Measurements from ENCODE around the gene DENND1A. TPM values are rescaled to one million over a fixed set of nuclear protein-coding genes. Genes with fewer than 3 reads are reported as not detected.

DENND1A gene
- polyA plus RNA-seq, 2 of the 4 experiments (the other 2 are of a cell fraction) = 15.1 to 21.9 TPM

- Histone ChIP-seq H3K4me2 (no peak overlapping the region), H3K4me1 (no peaks in the 10 kb centered on the region), H3K27ac (no peak overlapping the region), H3K4me3 (no peak overlapping the region), H3K9me3 (no peaks in the 10 kb centered on the region)
- no peak for DNase-seq (ENCODE audit: low read depth in 1 of 2, low spot score in 1 of 2)
- TF ChIP-seq CHD2 (IDR thresholded peaks at IDR 0.05; ENCODE audit: low read length, partially characterized antibody) = no peak
- TF ChIP-seq HES2 (IDR thresholded peaks at IDR 0.05) = no peak
- TF ChIP-seq SMC3 (IDR thresholded peaks at IDR 0.05) = no peak
- TF ChIP-seq KDM5A (IDR thresholded peaks at IDR 0.05) = no peak
- no peak for TF ChIP-seq HOXA7 (CRISPR knock-in tag; IDR thresholded peaks at IDR 0.05)
- TF ChIP-seq NPAS2 (CRISPR knock-in tag; IDR thresholded peaks at IDR 0.05; ENCODE audit: borderline replicate concordance) = no peak
- no peak for TF ChIP-seq JUNB (IDR thresholded peaks at IDR 0.05)
- TF ChIP-seq REST (IDR thresholded peaks at IDR 0.05) = no peak
- no peak for TF ChIP-seq EHMT2 (IDR thresholded peaks at IDR 0.05; ENCODE audit: low read depth)
- no peak for TF ChIP-seq MYC (IDR thresholded peaks at IDR 0.05; ENCODE audit: borderline replicate concordance, low read length)
- no peak for TF ChIP-seq CBX8 (IDR thresholded peaks at IDR 0.05)
- TF ChIP-seq HOXB5 (CRISPR knock-in tag; IDR thresholded peaks at IDR 0.05) = no peak
- no peak for TF ChIP-seq ZNF302 (CRISPR knock-in tag; IDR thresholded peaks at IDR 0.05)
- TF ChIP-seq KDM1A (IDR thresholded peaks at IDR 0.05; ENCODE audit: low read depth) = no peak
- TF ChIP-seq CHD4 (IDR thresholded peaks at IDR 0.05; ENCODE audit: borderline replicate concordance) = no peak
- TF ChIP-seq PHF8 (IDR thresholded peaks at IDR 0.05; ENCODE audit: borderline replicate concordance, low read depth) = no peak
- no peak for TF ChIP-seq ESRRA (IDR thresholded peaks at IDR 0.05; ENCODE audit: borderline replicate concordance, low read length)
- TF ChIP-seq FOXS1 (CRISPR knock-in tag; IDR thresholded peaks at IDR 0.05) = no peak
- ChIA-PET POLR2A (no interaction called here), CTCF (no interaction called here)
- WGBS (ENCODE audit: missing lambda C conversion rate) = 63% methylated on average over 3 of the region's 3 CpGs
- no peak for FAIRE-seq
- no peak for ATAC-seq
These were observed 325.1 kb downstream of the DENND1A start for GRCh38 chr9:123604861-123605260.

- WGBS (ENCODE audit: missing lambda C conversion rate) = 96% methylated on average over 2 of the region's 2 CpGs
- H3K4me2 ChIP-seq = no peak overlapping the region
- no peak for DNase-seq (ENCODE audit: low read depth in 1 of 2, low spot score in 1 of 2)
- no peak overlapping the region for H3K4me3 ChIP-seq
- no peak for FAIRE-seq
- no peaks in the 10 kb centered on the region for H3K9me3 ChIP-seq
- H3K27ac ChIP-seq = no peak overlapping the region
- ChIA-PET CTCF (interaction anchor here (0.6 kb wide), 1 partner anchor 196 kb away, joined by 3 read pairs; no protein-coding TSS in a partner anchor), POLR2A (no interaction called here)
- ATAC-seq = no peak
- H3K4me1 ChIP-seq = no peaks in the 10 kb centered on the region
- no peak for TF ChIP-seq SMC3 (IDR thresholded peaks at IDR 0.05)
These were observed 328.1 kb downstream of the DENND1A start for GRCh38 chr9:123601828-123602227.

- ChIA-PET CTCF (interaction anchor here (1.6 kb wide), 1 partner anchor 17 kb away, joined by 5 read pairs; no protein-coding TSS in a partner anchor), POLR2A (no interaction called here)
- no peak overlapping the region for H3K4me3 ChIP-seq
- 89% methylated on average over 7 of the region's 7 CpGs for WGBS (ENCODE audit: missing lambda C conversion rate)
- ATAC-seq (no peak), DNase-seq (ENCODE audit: low read depth in 1 of 2, low spot score in 1 of 2) (no peak), FAIRE-seq (no peak)
- no peaks in the 10 kb centered on the region for H3K4me1 ChIP-seq
- TF ChIP-seq USF2 (IDR thresholded peaks at IDR 0.05) (no peak), POLR2AphosphoS2 (conservative IDR thresholded peaks at IDR 0.05; ENCODE audit: low read length) (no peak), HOXB13 (CRISPR knock-in tag; IDR thresholded peaks at IDR 0.05; ENCODE audit: low read depth) (no peak), SMC3 (IDR thresholded peaks at IDR 0.05) (no peak), TP53 (CRISPR knock-in tag; IDR thresholded peaks at IDR 0.05) (no peak), PHF8 (IDR thresholded peaks at IDR 0.05; ENCODE audit: borderline replicate concordance, low read depth) (no peak)
- no peak overlapping the region for H3K4me2 ChIP-seq
- no peak overlapping the region for H3K27ac ChIP-seq
- H3K9me3 ChIP-seq = no peaks in the 10 kb centered on the region
These were observed 330.1 kb downstream of the DENND1A start for GRCh38 chr9:123599781-123600180.
